Measurements from ENCODE around the gene GRK2. TPM values are rescaled to one million over a fixed set of nuclear protein-coding genes. Genes with fewer than 3 reads are reported as not detected.
"Not testable (repeated sequence)": the region's sequence is repeated elsewhere in the genome, so short reads cannot be mapped to it uniquely, and the experiment has no call there.

The GRK2 gene
- total RNA-seq, 1 experiment from 2014 or later = 40.7 TPM

DNA sequence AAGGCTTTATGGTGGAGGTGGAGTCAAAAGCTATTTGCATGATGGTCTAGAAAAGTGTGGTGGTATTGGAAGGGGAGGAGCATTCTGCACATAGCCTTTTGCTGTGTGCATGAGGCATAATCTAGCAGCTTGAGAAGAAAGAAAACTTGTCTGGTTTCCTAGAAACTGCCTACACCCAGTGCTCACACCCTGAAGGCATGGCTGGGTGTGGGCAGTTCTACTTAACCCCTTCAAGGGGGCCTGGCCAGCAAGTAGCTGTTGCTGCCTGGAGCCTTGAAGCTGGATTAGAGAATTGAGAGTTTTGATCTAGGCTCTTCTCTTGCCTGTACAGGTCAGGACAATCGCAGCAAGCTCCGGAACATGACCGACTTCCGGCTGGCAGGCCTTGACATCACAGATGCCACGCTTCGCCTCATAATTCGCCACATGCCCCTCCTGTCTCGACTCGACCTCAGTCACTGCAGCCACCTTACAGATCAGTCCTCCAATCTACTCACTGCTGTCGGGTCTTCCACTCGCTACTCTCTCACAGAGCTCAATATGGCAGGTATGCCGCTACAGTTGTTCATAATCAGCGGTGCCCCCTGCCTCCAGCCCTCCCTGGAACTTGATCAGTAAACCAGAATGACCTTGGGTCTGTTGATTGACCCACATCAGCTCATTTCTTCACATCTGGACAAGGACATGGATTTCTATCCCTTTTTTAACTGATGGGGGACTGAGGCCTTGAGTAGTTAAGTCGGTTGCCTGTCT lies 12.2 kb upstream of the GRK2 start:
- DNase-seq (ENCODE audit: extremely low read depth, low read depth) = no peak

DNA sequence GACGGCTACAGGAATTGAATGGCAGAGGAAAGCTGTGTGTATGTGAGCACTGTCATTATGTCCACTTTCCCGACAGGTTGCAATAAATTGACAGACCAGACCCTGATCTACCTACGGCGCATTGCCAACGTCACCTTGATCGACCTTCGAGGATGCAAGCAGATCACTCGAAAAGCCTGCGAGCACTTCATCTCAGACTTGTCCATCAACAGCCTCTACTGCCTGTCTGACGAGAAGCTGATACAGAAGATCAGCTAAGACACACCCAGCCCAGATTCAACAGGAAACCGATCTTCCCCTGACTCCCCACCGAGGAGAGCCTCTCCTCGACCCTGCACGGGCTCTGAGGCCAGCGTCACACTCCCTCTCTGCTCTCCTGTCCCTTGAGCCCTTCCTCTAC lies 11.5 kb upstream of the GRK2 start:
- no peak for DNase-seq (ENCODE audit: extremely low read depth, low read depth)

DNA sequence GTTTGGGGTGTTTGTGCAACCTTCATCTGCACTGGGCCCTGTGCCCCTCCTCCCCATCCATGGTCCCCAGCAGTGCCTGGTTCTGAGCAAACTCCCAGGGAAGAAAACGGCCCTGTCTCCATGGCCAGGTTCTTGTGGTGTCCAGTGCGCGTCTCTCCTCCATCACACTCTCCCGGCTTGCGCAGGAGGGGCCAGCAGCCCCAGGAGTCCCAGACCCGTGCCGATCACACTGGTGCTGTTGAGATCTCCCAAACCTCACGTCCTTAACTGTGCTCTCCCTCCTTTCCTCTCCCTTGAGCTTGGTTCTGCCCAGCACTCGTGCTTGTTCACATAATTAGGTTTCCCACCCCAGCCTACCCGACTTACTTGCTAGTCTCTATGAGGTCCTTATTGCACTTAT lies 10.9 kb upstream of the GRK2 start:
- no peak for DNase-seq (ENCODE audit: extremely low read depth, low read depth)

DNA sequence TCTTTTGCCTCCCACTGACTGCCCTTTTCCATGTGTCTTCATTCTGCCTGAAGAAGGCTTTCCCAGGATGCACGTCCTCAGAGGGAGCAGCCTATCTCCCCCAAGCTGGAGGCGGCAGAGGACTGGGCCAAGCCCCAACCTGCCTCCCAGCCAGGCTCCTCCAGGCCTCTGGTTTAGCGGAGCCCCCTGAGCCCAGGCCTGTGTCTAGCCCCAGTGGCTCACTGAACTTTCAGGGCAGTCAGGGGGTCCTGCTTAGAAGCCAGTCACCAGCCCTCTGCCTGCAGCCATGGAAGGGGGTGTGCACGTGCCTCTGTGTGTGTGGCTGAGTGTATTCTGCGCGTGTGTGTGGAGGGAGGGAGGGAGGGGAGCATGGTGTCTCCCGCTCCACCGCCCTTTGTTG lies 10.4 kb upstream of the GRK2 start:
- no peak for DNase-seq (ENCODE audit: extremely low read depth, low read depth)

DNA sequence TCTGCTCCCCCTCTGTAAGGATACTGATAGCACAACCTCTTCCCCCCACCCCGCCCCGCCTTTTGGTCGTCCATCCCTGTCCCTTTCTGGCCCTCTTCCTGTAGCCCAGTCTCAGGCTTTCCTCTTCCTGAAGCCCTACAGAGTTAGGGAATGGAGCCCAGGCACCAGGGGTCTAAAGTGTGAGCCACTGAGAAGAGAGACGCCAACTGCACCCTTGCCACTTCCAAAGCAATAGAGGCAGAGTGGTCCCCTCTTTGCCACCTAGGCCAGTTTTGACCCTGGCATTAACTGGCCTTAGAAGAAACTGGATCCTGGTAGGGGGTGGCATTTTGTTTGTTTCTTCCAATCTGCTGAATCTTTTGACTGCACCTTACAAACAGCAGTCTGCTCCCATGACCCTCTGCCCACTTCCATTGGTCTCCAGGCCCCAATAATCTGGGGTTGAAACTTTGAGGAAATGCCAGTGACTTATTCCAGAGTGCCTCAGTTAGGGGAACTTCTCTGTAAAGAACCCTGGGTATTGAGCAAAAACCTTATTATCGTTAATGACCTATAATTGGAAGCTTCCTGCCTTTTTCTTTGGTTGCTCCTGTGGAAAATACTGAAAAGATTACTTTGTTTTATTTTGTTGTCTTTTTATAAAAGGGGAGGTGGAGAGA lies 9.7 kb upstream of the GRK2 start:
- no peak for DNase-seq (ENCODE audit: extremely low read depth, low read depth)

DNA sequence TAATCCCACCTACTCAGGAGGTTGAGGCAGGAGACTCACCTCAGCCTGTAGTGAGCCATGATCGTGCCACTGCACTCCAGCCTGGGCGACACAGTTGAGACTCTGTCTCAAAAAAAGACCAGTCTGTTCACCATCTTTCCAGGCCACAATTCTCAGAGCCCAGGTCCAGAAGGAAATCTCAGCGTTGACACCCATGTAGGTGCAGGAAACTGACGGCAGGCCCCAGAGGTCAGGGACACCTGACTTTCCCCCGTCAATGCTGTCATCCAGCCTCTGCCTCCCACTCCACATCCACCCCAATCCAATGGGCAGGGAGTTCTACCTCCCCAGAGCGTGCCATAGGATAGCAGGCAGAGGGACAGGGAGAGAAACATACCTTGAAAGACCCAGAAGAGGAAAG lies 5.9 kb upstream of the GRK2 start:
- DNase-seq (ENCODE audit: extremely low read depth, low read depth) = no peak

DNA sequence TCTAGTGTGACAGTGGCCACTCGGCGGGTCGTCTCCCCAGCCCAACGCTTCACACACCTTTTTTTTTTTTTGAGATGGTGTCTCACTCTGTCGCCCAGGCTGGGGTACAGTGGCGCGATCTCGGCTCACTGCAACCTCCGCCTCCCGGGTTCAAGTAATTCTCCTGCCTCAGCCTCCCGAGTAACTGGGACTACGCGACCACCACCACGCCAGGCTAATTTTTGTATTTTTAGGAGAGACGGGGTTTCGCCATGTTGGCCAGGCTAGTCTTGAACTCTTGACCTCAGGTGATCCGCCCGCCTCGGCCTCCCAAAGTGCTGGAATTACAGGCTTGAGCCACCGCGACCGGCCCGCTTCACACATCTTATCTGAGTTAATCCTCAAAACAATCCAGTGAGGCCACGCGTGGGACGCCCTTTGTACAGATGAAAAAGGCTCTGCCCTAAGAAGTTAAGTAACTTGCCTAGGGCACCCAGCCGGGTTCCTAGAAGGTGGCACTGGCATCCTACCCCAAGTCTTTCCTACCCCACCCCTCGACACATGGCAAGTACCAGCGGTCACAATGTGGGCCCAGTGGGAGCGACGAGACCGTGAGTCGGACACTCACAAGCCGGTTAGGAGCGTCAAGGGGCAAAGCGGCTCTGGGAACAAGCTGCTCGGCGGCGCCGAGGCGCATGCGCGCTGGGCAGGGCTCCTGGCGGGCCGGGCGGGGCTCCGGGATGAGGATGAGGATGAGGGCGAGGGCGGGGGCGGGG lies 5.2 kb upstream of the GRK2 start:
- DNase-seq (ENCODE audit: extremely low read depth, low read depth) = not testable (repeated sequence)

DNA sequence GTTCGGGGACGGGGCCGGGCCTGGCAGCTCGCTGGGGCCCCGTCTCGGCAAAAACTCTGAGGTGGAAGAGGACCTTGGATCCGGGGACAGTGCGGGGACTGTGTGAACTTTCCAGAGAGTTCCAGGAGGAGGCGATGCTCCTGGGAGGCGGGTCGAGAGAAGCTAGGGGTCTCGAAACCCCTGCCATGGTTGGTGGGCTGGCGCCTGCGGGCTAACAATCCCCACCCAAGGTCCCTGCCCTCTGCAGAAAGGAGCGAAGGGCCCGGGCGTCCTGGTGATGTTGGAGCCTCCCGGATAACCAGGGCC lies 4.7 kb upstream of the GRK2 start:
- DNase-seq (ENCODE audit: extremely low read depth, low read depth) = no peak

DNA sequence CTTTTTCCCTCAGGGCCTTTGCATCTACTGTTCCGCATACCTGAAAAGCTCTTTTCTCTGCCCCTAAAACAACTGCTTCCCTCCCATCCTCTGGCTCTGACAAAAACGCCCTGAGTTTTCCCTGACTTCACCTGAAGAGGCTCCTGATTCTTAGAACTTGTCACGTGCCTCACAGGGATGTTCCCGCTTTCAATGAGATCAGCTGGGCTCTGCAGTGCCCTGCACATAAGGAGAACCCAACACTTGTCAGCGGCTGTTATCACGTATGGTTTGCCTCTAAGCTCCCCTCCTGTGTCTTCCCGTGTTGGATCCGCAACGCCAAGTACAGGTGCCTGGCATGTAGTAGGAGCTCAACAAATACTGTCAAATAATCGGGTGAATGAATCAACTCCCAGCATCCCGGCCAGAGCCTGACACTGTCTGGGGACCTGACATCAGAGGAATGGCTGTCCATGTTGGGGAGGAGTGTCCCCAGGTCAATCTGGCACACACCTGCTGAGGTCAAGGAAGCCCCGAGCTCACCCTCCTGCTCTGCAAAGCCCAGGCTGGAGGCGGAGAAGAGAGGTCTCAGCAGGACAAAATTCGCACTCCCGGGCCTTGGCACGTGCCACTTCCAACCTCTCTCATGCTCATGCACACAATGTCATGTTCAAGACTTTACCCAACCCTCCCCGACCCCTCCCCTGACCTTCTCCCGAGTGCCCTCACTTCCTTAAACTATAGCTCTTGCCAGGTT lies 4.2 kb upstream of the GRK2 start:
- no peak for DNase-seq (ENCODE audit: extremely low read depth, low read depth)

DNA sequence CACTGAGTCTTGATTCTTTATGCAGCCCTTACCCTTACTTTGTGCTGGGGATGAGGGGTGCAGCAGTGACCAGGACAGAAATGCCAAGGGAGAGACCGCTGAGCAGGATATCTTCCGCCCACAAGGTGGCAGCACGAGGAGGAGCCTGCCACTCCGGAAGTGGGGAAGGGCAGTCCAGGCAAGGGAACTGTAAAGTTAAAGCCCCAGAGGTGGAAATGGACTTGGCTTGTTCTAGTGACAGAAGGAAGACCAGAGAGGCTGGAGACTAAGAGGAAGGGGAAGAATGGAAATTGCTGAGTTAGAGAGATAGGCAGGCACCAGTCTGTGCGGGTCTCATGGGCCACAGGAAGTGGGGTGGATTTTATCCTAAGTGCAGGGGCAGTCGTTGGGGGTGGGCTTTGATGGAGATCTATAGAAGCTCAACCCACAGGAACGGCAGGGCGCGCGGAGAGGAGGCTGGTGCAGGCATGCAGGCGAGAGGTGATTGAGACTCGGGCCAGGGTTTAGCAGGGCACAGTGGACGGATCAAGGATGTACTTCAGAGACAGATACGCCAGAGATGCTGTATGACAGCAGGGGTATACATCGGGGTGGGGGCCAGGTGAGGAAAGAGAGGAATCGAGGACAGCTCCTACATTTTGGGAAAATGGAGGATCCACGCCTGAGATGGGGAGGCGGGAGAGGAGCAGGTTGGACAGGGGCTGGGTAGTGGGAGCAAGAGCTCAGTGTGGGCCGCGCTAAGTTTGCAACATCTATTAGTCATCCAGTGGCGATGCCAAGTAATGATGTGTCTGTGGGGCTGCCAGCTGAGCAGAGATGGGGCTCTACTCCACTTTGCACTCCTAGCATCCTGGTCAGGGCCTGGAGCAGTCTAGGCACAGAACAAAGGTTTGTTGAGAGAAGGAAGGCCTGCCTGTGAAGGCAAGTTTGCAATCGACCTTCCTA lies 3.3 kb upstream of the GRK2 start:
- DNase-seq (ENCODE audit: extremely low read depth, low read depth) = no peak

DNA sequence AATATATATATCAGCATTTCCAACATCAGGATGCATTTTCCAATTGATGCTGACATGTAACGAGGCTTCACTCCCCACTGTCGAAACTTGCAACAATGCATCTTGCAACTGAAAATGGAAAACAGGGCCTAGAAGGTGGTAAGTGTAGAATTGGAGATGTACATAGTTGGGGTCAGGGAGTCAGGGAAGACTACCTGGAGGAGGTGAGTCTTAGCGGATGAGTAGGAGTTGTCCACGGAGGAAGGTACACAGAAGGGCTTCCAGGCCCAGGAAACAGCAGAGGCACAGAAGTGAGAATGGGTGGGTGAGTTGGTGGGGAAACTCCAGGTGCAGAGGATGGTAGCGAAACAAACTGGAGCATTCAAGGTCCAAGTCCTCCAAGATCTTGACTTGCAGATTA lies 2.0 kb upstream of the GRK2 start:
- no peak for DNase-seq (ENCODE audit: extremely low read depth, low read depth)

DNA sequence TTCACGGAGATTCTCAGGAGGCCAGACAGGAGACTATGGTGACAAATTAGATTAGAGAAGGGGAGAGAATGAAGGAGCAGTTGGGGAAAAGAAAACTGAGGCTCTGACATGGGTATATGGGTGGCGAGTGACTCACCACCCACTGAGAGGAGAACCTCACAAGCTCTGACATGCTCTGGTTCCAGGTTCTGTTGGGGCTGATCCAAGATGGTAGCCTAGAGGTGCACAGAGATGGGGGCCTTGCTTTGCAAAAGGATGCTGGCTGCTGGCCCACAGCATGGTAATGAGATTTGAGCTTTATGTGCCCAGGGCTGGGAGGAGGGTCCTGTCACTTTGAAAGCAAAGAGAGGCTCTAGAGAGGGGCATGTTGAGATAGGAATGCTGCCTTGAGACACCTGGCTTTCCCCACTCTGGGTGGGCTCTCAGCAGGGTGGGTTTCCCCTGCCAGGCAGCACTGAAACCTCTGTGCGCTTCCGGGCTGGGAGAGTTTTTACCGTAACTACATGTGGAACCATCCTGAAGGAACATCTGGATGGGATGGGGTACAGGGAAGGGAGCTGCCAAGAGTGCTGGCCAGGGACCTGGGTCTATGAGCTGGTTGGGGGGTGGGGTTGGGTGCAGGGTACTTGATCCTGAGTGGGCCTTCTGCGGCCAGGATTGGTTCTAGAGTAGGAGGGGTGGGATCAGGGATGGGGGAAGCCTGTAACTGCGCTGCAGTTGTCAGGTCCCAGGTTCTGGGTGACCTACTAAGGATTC lies 1.2 kb upstream of the GRK2 start:
- DNase-seq (ENCODE audit: extremely low read depth, low read depth) = no peak

DNA sequence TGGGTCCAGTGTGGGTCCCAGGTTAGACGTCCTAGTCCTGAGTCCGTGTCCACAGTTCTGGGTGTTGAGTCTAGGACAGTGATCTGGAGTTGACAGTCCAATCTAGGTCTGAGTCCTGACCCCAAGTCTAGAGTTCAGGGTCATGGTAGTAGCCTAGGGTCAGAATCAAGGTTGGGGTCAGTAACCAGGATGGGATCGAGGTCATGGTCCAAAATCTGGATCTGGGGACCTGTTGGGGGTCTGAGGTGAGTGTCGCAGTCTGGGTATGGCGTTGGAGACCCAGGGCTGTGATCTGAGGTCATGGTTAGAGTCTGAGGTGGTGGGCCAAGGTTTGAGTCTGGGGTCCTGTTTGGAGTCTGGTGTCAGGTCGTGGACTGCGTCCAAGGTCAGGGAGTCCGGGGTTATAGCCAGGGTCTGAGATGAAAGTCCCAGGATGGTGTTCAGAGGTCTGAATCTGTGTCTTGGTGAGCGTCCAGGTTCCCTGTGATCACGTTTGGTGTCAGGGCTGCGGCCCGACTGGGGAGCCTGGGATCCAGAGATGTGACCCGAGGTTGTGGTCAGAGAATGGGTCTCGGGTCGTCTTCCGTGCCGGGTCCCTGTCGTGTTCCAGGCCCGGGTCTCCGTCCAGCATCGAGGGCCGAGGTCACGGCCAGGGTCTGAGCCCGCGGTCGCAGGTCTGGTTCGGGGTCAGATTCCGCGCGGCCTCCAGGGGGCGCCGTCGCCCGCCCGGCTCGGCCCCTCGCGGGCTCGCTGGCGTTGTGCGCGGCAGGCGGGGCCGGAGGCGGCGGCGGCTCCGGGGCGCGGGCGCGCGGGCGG lies 432 bp upstream of the GRK2 start:
- peak; percentile 46 for DNase-seq (ENCODE audit: extremely low read depth, low read depth)

DNA sequence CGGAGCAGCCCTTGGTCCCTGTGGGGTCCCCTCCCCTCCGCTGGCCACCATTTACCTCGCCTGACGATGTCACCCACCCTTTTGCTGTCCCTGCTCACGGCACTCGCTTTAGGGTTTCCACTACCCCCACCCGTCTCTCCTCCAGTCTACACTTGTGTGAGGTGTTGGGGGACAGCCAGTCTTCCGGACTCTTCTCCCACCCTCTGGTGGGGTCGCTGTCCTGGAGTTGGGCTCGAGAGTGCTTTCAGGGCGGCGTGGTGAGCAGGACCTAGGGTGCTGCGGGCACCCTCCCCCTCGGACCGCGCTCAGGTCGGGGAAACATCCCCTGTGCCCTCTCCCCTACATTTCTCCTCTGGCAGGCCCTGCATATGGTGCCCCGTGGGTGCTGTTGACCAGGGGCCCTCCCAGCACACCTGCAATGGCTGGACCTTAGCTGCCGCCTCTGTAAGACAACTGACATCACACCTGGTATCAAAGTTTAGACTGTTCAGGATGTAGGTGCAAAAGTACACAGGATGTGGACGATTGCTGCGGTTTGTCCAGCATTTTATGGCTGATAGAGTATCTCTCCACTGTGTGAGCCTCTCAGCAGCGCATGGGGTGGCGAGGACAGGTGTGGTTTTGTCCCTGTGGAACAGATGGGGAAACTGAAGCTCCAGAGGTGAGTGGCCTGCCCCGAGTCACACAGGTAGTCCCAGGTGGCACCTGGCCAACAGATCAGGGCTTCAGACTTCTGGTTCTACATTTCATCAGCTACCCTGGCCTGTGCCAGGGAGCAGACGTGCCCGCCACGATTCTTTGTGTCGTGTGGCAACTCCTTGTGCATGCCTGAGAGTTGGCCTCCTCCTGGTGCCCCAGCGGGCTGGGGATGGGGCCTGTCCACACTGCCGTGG lies 1.2 kb downstream of the GRK2 start:
- DNase-seq (ENCODE audit: extremely low read depth, low read depth) = no peak

DNA sequence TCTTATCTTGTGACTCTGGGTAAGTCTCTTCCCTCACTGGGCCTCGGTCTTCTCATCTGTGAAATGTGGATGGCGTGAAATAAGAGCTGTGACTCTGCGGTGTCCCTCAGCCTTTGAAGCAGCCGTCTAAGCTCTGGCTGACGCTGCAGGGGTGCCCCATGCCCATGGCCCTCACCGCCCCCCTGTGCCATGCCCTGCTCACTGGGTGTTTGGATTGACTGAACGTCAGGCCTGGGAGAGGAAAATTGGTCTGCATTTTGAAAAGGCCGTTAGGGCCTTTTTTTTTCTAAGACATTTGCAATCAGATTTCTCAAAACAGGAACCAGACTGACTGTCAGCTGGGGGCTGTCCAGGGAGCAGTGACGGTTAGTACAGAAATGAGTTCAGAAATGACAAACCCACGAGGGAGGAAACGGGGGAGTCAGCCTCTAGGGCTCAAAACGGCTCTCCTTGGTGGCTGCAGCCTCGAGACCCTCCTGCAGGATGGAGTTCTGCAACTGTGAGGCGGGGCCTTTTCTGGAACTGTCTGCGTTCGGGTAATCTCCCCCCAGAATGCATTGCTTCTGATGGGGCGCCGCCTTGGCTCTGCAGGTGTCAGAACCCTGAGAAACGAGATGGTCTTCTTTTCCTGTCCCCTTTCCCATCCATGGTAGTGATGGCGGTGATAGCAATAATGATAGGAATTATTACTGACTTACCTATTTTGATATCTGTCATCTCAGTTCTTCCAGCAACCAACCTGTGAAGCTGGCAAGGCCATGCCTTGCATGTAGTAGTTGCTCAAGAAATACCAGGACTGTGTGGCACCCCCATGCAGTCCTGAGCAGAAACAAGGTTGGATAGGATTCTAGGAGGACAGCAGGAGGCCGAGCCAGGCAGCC lies 2.0 kb downstream of the GRK2 start:
- no peak for DNase-seq (ENCODE audit: extremely low read depth, low read depth)

DNA sequence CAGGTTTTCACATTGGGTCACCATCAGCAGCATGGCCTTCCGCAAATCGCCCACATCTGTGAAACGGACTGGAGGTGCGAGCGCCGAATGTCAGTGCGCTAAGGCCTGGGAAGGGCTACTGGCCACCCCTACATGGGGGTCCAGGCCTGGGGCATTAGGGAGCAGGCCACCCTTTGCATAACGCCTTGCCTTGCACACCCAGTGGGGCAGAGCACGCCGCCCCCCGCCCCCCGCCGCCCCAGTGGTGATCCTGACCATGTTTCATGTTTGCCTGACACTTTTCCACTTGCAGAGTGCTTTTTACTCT lies 2.6 kb downstream of the GRK2 start:
- DNase-seq (ENCODE audit: extremely low read depth, low read depth) = no peak
